A673 (cell line): ENCODE measurements around the gene XPO4.

Experiments used
- EZH2 ChIP-seq: fragments of 200-600 bp; sonication (generic); IDR thresholded peaks from 2 replicates; pipeline ENCODE4 v1.6.1; 2017; ENCODE audit warnings: borderline replicate concordance, low read depth, mild to moderate bottlenecking, mixed read lengths, antibody characterized with exemption, low read length; ENCODE audit not compliant: poor library complexity, severe bottlenecking
- TF ChIP-seq, protein P1 (sequence below): fragments of 300-800, 200-600 bp; sonication (generic); conservative IDR thresholded peaks from 2 replicates; pipeline ENCODE4 v1.5.1; 2017; ENCODE audit warnings: low read depth, mild to moderate bottlenecking, antibody characterized with exemption, low read length, moderate library complexity, mixed read lengths

DNA sequence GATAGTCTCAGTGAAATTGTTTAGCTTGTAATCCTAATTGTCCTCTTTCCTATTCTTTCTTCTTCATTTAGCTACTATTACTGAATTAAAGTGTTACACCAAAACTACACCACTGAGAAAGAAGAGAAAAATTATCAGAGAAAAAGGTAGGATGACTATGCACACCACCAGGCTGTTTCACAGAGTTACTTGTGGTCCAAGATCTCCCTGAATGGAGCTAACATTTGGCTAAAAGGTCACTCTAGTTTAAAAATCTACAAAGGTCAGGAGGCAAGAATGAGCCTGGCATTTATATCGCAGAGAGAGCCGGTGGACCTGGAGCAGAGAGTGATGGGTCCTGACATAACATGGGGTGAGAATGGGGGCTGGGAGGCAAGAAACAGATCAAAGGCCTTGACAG is 91.7 kb downstream of the XPO4 start:
- TF ChIP-seq, protein P1, sequence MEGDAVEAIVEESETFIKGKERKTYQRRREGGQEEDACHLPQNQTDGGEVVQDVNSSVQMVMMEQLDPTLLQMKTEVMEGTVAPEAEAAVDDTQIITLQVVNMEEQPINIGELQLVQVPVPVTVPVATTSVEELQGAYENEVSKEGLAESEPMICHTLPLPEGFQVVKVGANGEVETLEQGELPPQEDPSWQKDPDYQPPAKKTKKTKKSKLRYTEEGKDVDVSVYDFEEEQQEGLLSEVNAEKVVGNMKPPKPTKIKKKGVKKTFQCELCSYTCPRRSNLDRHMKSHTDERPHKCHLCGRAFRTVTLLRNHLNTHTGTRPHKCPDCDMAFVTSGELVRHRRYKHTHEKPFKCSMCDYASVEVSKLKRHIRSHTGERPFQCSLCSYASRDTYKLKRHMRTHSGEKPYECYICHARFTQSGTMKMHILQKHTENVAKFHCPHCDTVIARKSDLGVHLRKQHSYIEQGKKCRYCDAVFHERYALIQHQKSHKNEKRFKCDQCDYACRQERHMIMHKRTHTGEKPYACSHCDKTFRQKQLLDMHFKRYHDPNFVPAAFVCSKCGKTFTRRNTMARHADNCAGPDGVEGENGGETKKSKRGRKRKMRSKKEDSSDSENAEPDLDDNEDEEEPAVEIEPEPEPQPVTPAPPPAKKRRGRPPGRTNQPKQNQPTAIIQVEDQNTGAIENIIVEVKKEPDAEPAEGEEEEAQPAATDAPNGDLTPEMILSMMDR = no peak
- TF ChIP-seq EZH2 = no peak
